ENCODE measurements around the gene TMEM119. TPM values are rescaled to one million over a fixed set of nuclear protein-coding genes. Genes with fewer than 3 reads are reported as not detected.
"Not testable (repeated sequence)": the region's sequence is repeated elsewhere in the genome, so short reads cannot be mapped to it uniquely, and the experiment has no call there.

TMEM119 gene
- polyA plus RNA-seq, 5 donors: 33.1 to 55.5 (median 41.7) TPM

GRCh38 chr12:108603743-108604142 is 5.9 kb upstream of the TMEM119 start:
- DNase-seq: no peak

GRCh38 chr12:108602976-108603704 is 5.3 kb upstream of the TMEM119 start:
- no peak for DNase-seq

- DNase-seq: no peak
Observed at GRCh38 chr12:108602209-108602705, 4.4 kb upstream of the TMEM119 start.

GRCh38 chr12:108600702-108601007 is 2.8 kb upstream of the TMEM119 start:
- no peak for DNase-seq

- DNase-seq: no peak
Observed at GRCh38 chr12:108599948-108600701, 2.2 kb upstream of the TMEM119 start.

GRCh38 chr12:108599541-108599940 is 1.7 kb upstream of the TMEM119 start:
- DNase-seq: no peak

- no peak for DNase-seq
Observed at GRCh38 chr12:108598553-108599250, 818 bp upstream of the TMEM119 start.

- DNase-seq: no peak
Observed at GRCh38 chr12:108596854-108597558, 878 bp downstream of the TMEM119 start.

- DNase-seq: no peak
Observed at GRCh38 chr12:108595711-108596647, 1.9 kb downstream of the TMEM119 start.

- DNase-seq: no peak
Observed at GRCh38 chr12:108594960-108595710, 2.7 kb downstream of the TMEM119 start.

- DNase-seq: no peak
Observed at GRCh38 chr12:108594323-108594903, 3.5 kb downstream of the TMEM119 start.

GRCh38 chr12:108592033-108592909 is 5.6 kb downstream of the TMEM119 start:
- DNase-seq: no peak

- DNase-seq: no peak
Observed at GRCh38 chr12:108591267-108591980, 6.5 kb downstream of the TMEM119 start.

GRCh38 chr12:108590463-108590862 is 7.4 kb downstream of the TMEM119 start:
- DNase-seq: not testable (repeated sequence)

- DNase-seq: no peak
Observed at GRCh38 chr12:108589840-108590229, 8.0 kb downstream of the TMEM119 start.

- no peak for DNase-seq
Observed at GRCh38 chr12:108589028-108589839, 8.7 kb downstream of the TMEM119 start.

GRCh38 chr12:108587826-108588225 is 10.1 kb downstream of the TMEM119 start:
- DNase-seq: no peak
